Activated T-cell treated with anti-CD3 and anti-CD28 coated beads for 1 hour (primary cell): ENCODE results near the gene TLN1.

ENCODE experiments used
- DNase-seq: peaks from one replicate; pipeline ENCODE4 v3.0.0-alpha.2; 2020; ENCODE audit warnings: low read depth

The TLN1 gene

DNA sequence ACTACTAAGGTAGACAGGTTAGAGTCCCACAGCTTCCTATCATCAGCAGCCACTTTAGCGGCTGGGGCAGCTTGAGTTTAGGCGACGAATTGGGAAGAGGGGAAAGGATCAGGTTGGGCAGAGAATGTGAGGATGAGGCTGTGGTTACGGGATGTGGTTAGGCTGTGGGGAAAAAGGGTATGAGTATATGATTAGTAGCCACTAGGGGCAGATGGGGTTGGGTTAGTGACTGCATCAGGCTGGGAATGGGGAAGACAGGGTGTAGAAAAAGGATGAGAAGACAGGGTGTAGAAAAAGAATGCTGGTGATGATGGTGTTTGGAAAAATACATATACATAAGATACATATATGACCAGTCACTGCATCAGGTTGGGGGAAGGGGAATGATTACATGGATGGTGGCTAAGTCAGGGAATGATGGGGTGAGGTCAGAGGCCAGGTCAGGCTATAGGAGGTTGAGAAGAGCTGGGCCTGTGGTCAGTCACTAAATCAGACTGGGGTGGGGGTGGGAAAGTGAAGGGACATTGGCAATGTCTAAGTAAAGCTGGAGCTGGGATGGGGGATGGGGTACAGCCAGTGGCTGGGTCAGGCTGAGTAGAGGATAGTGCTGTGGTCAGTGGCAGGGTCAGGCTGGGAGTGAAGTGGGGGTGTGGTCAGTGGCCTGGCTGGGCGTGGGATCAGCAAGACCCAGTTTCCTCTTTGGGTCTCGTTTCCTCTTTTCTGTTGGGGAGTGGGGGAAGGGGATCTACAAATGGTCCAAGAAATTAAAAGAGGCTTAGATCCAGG lies 2.1 kb downstream of the TLN1 start:
- no peak for DNase-seq

DNA sequence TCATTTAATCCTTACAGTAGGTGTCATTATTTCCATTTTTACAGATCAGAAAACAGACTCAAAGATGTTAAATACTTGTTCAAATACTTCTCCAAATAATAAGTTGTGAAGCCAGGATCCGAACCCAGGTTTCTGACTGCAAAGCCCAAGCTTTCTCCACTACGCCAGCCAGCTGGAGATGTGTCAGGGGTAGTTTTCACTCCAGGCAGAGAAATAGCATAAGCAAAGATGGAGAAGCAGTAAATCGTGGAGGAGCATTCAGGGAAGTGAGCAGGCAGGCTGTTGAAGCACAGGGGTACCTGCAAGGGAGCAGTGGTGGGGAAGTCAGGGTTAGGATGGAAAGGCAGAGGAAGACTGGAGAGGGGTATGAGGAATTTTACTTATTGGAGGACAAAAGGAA lies 2.9 kb downstream of the TLN1 start:
- DNase-seq: no peak

GRCh38 chr9:35728041-35728971 lies 3.7 kb downstream of the TLN1 start:
- no peak for DNase-seq

DNA sequence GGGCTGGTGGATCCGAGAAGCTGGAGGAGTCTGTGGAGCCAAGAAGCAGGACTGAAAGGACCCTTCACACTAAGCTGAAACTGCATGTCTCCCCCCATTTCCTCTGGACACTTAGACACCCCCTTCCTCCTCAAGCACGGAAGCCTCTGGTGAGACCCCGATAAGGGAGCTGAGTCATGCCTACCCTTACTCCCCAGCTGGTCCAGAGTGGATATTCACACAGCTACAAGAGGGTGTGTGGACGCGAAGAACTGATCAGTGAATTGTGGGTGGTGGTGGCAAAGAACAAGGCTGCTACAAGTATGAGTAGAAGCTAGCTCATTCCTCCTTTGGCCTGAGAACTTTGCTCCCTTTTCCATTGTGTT lies 4.3 kb downstream of the TLN1 start:
- DNase-seq: no peak

GRCh38 chr9:35726931-35727330 lies 5.1 kb downstream of the TLN1 start:
- DNase-seq: peak; percentile 21

DNA sequence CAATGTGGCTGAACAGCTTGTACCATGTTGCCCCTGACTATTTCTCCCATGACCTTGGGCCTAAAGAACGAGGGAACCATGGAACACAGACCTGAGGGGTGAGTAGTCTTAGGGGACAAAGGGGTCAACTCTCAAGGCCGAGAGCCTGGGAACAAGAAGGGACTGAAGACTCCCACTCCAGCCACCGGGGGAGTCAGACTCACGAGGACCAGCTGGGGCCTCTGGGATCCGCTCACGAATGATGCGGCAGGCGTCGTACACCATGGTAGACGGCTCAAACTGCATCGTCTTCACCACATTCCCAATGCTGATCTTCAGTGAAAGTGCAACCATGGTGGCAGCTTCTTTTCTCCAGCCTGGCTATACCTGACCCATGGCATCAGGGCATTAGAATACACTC lies 6.6 kb downstream of the TLN1 start:
- DNase-seq: no peak

DNA sequence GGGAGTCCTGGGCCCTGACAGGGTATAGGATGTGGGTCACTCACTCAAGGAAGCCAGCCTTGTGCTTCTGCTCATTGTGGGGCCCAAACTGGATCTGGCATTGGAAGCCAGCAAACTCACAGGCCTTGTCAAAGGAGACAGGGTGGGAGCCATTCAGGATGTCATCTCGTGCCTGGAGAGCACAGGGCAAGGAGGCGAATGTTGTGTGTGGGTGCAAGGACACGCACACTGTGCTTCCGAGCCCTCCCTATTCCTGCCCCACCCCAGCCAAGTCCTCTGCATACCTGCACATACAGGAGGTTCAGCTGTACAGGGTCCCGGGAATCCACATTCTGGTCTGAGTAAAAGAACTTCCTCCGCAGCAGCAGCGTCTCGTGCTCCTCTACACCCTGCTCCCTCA lies 8.1 kb downstream of the TLN1 start:
- no peak for DNase-seq

DNA sequence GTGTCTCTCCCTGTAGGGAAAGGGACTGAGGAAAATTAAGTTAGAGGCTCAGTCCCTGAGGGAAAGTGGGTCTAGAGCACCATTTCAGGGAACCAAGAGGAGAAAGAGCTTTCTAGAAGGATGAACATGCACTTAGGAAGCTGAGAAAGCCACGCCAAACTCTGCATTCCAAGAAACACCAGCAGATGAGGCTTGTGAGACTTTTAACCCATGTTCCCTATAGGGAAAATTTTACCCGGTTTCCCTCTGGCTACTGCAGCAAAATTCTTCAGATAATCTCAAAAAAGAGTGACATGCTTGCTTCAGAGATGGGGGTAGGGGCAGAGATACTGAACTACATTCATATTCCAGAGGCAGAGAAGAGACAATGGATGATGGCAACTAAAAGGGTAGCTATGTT lies 8.6 kb downstream of the TLN1 start:
- no peak for DNase-seq

DNA sequence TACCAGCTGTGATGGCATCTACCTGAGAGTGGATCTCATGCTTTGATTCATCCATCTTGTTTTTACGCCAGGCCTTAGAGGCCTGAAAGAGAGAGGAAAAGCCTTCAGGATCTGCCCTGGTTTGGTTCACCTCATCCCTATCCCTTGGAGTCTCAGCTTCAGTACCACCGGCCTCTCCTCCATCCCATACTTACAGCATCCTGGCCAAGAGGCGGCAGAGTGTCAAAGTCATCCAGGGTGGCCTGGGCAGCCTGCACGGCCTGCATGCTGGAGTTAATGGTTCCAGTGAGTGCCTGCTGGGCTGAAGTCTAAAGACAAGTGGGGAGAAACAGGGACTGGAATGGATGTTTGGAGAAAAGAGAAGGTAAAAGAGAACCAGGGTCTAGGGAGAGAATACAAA lies 12.4 kb downstream of the TLN1 start:
- DNase-seq: no peak

- no peak for DNase-seq
These were observed 13.1 kb downstream of the TLN1 start for GRCh38 chr9:35718721-35719511.

GRCh38 chr9:35717132-35717870 lies 14.7 kb downstream of the TLN1 start:
- DNase-seq: no peak

GRCh38 chr9:35716230-35716629 lies 15.8 kb downstream of the TLN1 start:
- DNase-seq: no peak

- no peak for DNase-seq
These were observed 17.3 kb downstream of the TLN1 start for GRCh38 chr9:35714579-35715252.

DNA sequence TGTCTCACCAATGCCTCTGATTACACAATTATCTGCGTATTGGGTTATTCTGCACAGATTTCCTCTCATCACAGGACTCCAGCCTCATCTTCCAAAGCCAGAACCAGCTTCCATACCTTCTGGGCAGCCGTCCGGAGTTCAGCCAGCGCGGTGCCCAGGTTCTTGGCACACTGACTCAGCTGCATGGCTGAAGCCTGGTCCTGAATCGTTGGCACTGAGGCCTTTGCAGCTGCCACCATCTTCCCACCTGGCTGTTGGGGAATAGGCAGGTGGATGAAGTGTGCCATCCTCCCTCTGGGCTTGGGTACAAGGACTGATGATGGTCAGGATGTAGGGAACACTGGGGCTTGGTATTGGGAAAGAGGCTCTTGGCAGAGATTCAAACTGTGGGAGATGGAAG lies 17.9 kb downstream of the TLN1 start:
- DNase-seq: no peak

DNA sequence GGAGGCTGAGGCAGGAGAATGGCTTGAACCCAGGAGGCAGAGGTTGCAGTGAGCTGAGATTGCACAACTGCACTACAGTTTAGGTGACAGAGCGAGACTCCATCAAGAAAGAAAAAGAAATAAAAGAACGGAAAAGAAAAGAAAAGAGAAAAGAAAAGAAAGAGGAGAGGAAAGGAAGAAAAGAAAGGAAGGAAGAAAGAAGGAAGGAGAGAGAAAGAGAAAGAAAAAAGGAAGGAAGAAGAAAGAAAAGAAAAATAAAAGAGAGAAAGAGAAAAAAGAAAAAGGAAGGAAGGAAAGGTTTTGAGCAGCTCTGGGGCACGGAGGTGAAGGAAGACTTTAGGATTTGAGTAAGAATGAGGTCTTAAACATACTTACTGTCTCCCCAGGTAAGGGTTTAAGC lies 18.4 kb downstream of the TLN1 start:
- no peak for DNase-seq

- DNase-seq: no peak
These were observed 19.1 kb downstream of the TLN1 start for GRCh38 chr9:35712762-35713400.

GRCh38 chr9:35711501-35712428 lies 20.2 kb downstream of the TLN1 start:
- DNase-seq: no peak

- DNase-seq: no peak
These were observed 21.0 kb downstream of the TLN1 start for GRCh38 chr9:35710818-35711500.

DNA sequence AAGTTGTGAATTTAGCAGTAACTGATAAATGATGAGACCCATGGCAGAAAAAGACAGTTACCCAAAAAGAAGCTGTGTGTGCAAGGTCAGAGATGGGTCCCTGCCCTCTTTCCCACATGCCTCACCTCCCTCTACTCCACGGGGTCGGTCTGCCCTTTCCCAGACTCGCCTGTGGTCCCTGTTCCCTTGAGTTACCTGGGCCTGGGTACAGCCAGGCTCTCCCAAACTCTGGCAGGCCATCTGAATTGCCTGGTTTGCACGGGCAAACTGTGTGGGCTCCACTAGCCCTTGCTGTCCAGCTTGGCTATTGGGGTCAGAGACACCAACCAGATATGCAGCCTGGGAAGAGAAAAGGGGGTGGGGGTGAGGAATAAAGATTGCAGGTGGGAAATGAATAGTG lies 23.8 kb downstream of the TLN1 start:
- no peak for DNase-seq
